Measurements from ENCODE around the gene TLX2.

DNA sequence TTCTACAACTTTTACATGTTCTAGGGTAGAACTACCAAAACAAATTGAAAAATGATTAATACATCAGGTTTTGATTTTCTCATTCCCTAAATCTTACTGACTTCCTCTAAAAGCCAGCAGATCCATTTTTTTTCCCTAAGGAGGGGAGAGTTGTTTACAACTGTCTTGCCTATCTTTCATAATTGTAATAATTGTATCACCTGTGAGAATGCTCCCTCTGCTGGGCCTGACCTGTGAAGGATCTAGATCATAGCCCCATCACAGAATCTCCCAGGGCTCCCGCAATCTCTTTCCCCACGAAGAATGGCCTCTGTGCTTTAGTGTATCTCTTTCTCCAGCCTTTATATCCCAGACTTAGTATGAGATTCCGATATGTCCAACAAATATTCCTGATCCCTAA lies 30.4 kb downstream of the TLX2 start:
- TF ChIP-seq, protein P1, sequence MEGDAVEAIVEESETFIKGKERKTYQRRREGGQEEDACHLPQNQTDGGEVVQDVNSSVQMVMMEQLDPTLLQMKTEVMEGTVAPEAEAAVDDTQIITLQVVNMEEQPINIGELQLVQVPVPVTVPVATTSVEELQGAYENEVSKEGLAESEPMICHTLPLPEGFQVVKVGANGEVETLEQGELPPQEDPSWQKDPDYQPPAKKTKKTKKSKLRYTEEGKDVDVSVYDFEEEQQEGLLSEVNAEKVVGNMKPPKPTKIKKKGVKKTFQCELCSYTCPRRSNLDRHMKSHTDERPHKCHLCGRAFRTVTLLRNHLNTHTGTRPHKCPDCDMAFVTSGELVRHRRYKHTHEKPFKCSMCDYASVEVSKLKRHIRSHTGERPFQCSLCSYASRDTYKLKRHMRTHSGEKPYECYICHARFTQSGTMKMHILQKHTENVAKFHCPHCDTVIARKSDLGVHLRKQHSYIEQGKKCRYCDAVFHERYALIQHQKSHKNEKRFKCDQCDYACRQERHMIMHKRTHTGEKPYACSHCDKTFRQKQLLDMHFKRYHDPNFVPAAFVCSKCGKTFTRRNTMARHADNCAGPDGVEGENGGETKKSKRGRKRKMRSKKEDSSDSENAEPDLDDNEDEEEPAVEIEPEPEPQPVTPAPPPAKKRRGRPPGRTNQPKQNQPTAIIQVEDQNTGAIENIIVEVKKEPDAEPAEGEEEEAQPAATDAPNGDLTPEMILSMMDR (conservative IDR thresholded peaks at IDR 0.05; ENCODE audit: low read depth, low read length), result peak; percentile 47
- TF ChIP-seq EZH2phosphoT487 (IDR thresholded peaks at IDR 0.05; ENCODE audit: borderline replicate concordance, low read length), result no peak
